ENCODE data around the gene KCNAB1. TPM values are rescaled to one million over a fixed set of nuclear protein-coding genes. Genes with fewer than 3 reads are reported as not detected.

KCNAB1 gene
- total RNA-seq, 1 experiment from 2014 or later: not detected

DNA sequence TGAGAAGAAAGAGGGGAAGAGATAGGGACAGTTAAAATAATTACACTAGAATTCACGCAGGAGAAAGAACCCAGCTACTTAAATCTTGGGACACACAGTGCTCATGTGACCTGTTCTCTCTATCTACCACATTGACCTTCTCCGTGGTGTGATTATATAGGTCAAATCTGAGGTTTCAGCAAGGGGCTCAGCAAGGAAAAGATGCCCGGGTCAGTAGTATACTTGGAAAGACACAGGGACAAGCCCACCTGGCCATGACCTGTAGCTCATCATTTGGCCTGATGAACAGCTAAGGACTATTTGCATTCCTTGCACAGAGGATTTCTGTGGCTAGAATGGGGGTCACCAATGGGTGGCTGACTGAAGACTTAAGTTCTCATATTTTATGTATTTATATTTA lies 362.6 kb downstream of the KCNAB1 start:
- TF ChIP-seq, protein P1, sequence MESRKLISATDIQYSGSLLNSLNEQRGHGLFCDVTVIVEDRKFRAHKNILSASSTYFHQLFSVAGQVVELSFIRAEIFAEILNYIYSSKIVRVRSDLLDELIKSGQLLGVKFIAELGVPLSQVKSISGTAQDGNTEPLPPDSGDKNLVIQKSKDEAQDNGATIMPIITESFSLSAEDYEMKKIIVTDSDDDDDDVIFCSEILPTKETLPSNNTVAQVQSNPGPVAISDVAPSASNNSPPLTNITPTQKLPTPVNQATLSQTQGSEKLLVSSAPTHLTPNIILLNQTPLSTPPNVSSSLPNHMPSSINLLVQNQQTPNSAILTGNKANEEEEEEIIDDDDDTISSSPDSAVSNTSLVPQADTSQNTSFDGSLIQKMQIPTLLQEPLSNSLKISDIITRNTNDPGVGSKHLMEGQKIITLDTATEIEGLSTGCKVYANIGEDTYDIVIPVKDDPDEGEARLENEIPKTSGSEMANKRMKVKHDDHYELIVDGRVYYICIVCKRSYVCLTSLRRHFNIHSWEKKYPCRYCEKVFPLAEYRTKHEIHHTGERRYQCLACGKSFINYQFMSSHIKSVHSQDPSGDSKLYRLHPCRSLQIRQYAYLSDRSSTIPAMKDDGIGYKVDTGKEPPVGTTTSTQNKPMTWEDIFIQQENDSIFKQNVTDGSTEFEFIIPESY (IDR thresholded peaks at IDR 0.05; ENCODE audit: extremely low read depth, insufficient replicate concordance, low read length): no peak
- TF ChIP-seq, protein P2, sequence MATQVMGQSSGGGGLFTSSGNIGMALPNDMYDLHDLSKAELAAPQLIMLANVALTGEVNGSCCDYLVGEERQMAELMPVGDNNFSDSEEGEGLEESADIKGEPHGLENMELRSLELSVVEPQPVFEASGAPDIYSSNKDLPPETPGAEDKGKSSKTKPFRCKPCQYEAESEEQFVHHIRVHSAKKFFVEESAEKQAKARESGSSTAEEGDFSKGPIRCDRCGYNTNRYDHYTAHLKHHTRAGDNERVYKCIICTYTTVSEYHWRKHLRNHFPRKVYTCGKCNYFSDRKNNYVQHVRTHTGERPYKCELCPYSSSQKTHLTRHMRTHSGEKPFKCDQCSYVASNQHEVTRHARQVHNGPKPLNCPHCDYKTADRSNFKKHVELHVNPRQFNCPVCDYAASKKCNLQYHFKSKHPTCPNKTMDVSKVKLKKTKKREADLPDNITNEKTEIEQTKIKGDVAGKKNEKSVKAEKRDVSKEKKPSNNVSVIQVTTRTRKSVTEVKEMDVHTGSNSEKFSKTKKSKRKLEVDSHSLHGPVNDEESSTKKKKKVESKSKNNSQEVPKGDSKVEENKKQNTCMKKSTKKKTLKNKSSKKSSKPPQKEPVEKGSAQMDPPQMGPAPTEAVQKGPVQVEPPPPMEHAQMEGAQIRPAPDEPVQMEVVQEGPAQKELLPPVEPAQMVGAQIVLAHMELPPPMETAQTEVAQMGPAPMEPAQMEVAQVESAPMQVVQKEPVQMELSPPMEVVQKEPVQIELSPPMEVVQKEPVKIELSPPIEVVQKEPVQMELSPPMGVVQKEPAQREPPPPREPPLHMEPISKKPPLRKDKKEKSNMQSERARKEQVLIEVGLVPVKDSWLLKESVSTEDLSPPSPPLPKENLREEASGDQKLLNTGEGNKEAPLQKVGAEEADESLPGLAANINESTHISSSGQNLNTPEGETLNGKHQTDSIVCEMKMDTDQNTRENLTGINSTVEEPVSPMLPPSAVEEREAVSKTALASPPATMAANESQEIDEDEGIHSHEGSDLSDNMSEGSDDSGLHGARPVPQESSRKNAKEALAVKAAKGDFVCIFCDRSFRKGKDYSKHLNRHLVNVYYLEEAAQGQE (IDR thresholded peaks at IDR 0.05; ENCODE audit: low read depth): no peak
- TF ChIP-seq EZH2phosphoT487 (IDR thresholded peaks at IDR 0.05; ENCODE audit: borderline replicate concordance): no peak
- no peak for TF ChIP-seq RAD21 (IDR thresholded peaks at IDR 0.05; ENCODE audit: low read depth)
- TF ChIP-seq ZFX (IDR thresholded peaks at IDR 0.05): no peak
- TF ChIP-seq POLR2A (IDR thresholded peaks at IDR 0.05; ENCODE audit: borderline replicate concordance, extremely low read depth, insufficient read depth, insufficient read length): no peak
- no peak for TF ChIP-seq CBX3 (IDR thresholded peaks at IDR 0.05; ENCODE audit: low read depth)
- no peak for TF ChIP-seq EZH2 (IDR thresholded peaks at IDR 0.05)
- TF ChIP-seq SIN3A (IDR thresholded peaks at IDR 0.05; ENCODE audit: low read depth): no peak
- TF ChIP-seq JUND (IDR thresholded peaks at IDR 0.05): no peak
- no peak for TF ChIP-seq SP1 (IDR thresholded peaks at IDR 0.05; ENCODE audit: low read depth)
- no peak for TF ChIP-seq CEBPB (IDR thresholded peaks at IDR 0.05; ENCODE audit: low read depth)
- TF ChIP-seq, protein P3, sequence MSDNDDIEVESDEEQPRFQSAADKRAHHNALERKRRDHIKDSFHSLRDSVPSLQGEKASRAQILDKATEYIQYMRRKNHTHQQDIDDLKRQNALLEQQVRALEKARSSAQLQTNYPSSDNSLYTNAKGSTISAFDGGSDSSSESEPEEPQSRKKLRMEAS (IDR thresholded peaks at IDR 0.05): no peak
- TF ChIP-seq, protein P4, sequence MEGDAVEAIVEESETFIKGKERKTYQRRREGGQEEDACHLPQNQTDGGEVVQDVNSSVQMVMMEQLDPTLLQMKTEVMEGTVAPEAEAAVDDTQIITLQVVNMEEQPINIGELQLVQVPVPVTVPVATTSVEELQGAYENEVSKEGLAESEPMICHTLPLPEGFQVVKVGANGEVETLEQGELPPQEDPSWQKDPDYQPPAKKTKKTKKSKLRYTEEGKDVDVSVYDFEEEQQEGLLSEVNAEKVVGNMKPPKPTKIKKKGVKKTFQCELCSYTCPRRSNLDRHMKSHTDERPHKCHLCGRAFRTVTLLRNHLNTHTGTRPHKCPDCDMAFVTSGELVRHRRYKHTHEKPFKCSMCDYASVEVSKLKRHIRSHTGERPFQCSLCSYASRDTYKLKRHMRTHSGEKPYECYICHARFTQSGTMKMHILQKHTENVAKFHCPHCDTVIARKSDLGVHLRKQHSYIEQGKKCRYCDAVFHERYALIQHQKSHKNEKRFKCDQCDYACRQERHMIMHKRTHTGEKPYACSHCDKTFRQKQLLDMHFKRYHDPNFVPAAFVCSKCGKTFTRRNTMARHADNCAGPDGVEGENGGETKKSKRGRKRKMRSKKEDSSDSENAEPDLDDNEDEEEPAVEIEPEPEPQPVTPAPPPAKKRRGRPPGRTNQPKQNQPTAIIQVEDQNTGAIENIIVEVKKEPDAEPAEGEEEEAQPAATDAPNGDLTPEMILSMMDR (IDR thresholded peaks at IDR 0.05 in 2 of 3, conservative IDR thresholded peaks at IDR 0.05 in 1 of 3; ENCODE audit: borderline replicate concordance in 1 of 3, insufficient read depth in 1 of 3, low read depth in 2 of 3, low read length in 2 of 3): no peak
- Histone ChIP-seq H3K4me2 (ENCODE audit: low read length) (peak overlapping the region; percentile 64; the same call in 1 of the 2 replicates), H3K79me2 (ENCODE audit: insufficient read depth, low read length) (no peaks in the 10 kb centered on the region), H3K9me3 (ENCODE audit: control insufficient read depth in 1 of 2, insufficient read depth in 1 of 2, low read depth in 1 of 2, low read length in 2 of 2) (no peaks in the 10 kb centered on the region), H3K36me3 (ENCODE audit: control insufficient read depth in 1 of 2, insufficient read depth in 2 of 2, low read length in 2 of 2) (no peaks in the 10 kb centered on the region), H3K9me2 (ENCODE audit: insufficient read depth) (no peaks in the 10 kb centered on the region), H3K4me3 (replicated peaks in 1 of 2; ENCODE audit: low read depth in 1 of 2, low read length in 2 of 2) (no peak overlapping the region), H3K27ac (ENCODE audit: low read depth, low read length) (no peak overlapping the region), H3K4me1 (ENCODE audit: control insufficient read depth in 1 of 2, insufficient read depth in 2 of 2, low read length in 2 of 2) (peaks cover 3 to 23% of the 10 kb centered on the region in 2 experiments; a peak in 2 of 4 replicates), H4K20me1 (ENCODE audit: insufficient read depth) (no peaks in the 10 kb centered on the region), H3K27me3 (ENCODE audit: insufficient read depth, low read length) (no peaks in the 10 kb centered on the region), H2AFZ (ENCODE audit: low read depth, low read length, poor library complexity, severe bottlenecking) (no peak overlapping the region), H3K9ac (ENCODE audit: low read length) (no peak overlapping the region)
- CTCF ChIA-PET: interaction anchor here (1.0 kb wide), 1 partner anchor 8 kb away, joined by 4 read pairs; no protein-coding TSS in a partner anchor
- intact Hi-C loops (cut with micrococcal nuclease): no loop called here
- POLR2A ChIA-PET: no interaction called here
- BruUV-seq (replicated peaks): no TSS peak
- RAD21 ChIA-PET (ENCODE audit: low non-redundant PET in 1 of 2, low total read pairs in 2 of 2, uncharacterized antibody in 2 of 2, unreplicated experiment in 2 of 2): no interaction called here
- ATAC-seq: peak; percentile 35; the same call in 1 of the 2 replicates
- no peak for DNase-seq (ENCODE audit: low read depth, low spot score)

Measured in HCT116 (cell line).